Measurements from ENCODE around the gene ENDOG. TPM values are rescaled to one million over a fixed set of nuclear protein-coding genes. Genes with fewer than 3 reads are reported as not detected.
A peak's percentile ranks its signal among the peaks of the same experiment; 100 is the strongest.

Gene ENDOG
- total RNA-seq, result 57.6 and 61.8 TPM in 2 replicates

DNA sequence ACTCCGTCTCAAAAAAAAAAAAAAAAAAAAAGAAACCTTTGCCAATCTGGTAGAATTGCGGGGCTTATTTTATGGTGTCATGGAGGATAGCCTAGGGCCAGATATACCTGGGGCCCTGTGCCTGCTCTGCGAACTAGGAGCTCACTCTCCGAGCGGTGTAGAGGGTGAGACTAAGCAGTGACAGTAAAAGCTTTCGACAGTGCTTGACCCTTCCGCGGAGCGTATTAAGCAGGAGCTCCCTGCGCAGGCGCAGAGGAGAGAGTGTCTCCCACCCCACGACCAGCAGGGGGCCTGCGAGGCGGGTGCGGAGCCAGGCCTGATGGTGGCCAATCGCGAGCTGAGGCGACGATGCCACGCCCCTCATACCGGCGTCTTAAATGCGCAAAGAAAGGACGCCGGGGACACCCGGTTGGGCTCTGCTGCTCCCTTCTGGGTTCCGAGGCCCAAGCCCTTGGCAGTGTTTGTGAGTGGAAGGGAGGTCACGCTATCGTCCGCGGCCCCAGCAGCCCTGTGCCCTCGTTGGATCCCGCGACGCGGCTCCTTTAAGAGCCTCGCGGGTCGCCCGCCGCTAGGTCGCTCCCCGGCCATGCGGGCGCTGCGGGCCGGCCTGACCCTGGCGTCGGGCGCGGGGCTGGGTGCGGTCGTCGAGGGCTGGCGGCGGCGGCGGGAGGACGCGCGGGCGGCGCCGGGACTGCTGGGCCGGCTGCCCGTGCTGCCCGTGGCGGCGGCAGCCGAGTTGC lies at the start of gene ENDOG:
ENDOG (plus strand) TSS at position 402 of the 740 bp plus-strand sequence; CDS start at position 587, 185 bp downstream.
- peak; percentile 56 for DNase-seq (ENCODE audit: low read depth)
- H3K4me3 ChIP-seq (ENCODE audit: low read depth, low read length), result peak within 1 kb of the TSS; percentile 72
- TF ChIP-seq, protein P1, sequence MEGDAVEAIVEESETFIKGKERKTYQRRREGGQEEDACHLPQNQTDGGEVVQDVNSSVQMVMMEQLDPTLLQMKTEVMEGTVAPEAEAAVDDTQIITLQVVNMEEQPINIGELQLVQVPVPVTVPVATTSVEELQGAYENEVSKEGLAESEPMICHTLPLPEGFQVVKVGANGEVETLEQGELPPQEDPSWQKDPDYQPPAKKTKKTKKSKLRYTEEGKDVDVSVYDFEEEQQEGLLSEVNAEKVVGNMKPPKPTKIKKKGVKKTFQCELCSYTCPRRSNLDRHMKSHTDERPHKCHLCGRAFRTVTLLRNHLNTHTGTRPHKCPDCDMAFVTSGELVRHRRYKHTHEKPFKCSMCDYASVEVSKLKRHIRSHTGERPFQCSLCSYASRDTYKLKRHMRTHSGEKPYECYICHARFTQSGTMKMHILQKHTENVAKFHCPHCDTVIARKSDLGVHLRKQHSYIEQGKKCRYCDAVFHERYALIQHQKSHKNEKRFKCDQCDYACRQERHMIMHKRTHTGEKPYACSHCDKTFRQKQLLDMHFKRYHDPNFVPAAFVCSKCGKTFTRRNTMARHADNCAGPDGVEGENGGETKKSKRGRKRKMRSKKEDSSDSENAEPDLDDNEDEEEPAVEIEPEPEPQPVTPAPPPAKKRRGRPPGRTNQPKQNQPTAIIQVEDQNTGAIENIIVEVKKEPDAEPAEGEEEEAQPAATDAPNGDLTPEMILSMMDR (conservative IDR thresholded peaks at IDR 0.05; ENCODE audit: low read depth, low read length), result peak; percentile 91

DNA sequence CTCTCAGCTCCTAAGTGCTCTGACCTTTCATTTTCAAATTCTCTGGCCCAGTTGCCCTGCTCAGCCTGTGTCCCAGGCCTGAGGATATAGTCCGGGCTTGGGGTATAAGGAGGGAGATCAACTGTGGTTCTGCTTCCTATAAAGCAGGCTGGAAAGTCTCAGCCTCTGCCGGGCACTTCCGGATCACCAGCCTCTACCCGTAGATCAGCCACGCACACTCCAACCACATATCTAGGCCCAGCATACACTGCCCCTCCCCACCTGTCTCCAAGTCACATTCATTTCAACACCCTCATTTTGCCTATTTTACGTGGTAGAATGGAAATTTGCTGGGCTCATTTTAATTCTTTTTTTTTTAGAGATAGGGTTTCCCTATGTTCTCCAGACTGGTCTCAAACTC lies 49.7 kb upstream of the ENDOG start:
- no peak for DNase-seq (ENCODE audit: low read depth)
- H3K4me3 ChIP-seq (ENCODE audit: low read depth, low read length), result no peak overlapping the region
- TF ChIP-seq, protein P1 (conservative IDR thresholded peaks at IDR 0.05; ENCODE audit: low read depth, low read length), result no peak

DNA sequence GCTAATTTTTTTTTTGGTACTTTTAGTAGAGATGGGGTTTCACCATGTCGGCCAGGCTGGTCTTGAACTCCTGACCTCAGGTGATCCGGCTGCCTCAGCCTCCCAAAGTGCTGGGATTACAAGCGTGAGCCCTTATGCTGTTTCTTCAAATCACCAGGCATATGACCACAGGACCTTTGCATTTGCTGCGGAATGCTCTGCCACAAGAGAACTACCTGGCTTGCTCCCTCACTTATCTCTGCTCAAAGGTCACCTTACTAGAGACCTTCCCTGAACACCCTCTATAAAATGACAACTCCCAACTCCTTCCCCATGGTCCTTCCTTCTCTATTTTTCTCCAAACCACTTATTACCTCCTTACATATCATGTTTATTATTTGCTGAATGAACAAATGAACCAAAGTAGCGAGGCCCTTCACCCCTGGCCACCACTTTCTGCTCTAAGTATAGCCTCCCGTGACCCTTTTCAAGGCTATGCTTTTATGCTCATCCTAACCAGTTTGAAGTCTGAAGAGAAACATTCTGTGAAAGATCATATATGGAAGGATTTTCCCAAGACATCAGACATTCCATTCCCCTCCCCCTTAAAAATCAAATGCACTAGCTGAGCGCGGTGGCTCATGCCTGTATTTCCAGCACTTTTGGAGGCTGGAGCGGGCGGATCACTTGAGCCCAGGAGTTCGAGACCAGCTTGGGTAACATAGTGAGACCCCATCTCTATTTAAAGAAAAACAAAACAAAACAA lies 47.8 kb upstream of the ENDOG start:
- DNase-seq (ENCODE audit: low read depth), result no peak
- TF ChIP-seq, protein P1 (conservative IDR thresholded peaks at IDR 0.05; ENCODE audit: low read depth, low read length), result no peak
- peak overlapping the region; percentile 88 for H3K4me3 ChIP-seq (ENCODE audit: low read depth, low read length)

DNA sequence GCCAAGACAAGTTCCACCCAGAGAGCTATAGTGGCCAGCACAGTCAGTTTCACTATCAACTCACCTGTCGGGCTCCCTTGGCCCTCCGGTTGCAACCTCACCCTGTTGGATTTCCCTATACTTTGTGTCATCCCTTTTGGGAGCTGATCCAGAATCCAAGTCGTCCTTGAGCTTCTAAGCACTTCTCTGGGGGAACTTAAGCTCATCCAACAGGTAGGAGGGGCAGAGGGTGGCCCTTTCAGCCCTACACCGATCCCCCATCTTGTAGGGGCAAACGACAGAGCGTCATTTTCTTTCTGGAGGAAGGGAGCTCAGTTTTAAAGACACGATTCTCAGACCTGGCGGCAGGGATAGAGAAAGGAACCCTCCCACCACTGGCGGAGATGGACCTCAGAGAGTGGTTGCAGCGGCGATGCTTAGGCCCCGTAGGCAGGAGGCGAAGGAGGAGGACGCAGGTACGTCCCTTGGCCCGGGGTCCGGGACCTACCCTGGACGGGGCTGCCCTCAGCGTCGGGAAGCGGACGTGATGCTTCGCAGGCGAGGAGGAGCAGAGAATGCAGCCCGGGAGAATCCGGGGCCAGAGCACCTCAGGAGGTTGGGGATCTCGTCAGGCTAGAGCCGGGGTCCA lies 47.1 kb upstream of the ENDOG start:
- DNase-seq (ENCODE audit: low read depth), result no peak
- TF ChIP-seq, protein P1 (conservative IDR thresholded peaks at IDR 0.05; ENCODE audit: low read depth, low read length), result no peak
- H3K4me3 ChIP-seq (ENCODE audit: low read depth, low read length), result peak overlapping the region; percentile 88

DNA sequence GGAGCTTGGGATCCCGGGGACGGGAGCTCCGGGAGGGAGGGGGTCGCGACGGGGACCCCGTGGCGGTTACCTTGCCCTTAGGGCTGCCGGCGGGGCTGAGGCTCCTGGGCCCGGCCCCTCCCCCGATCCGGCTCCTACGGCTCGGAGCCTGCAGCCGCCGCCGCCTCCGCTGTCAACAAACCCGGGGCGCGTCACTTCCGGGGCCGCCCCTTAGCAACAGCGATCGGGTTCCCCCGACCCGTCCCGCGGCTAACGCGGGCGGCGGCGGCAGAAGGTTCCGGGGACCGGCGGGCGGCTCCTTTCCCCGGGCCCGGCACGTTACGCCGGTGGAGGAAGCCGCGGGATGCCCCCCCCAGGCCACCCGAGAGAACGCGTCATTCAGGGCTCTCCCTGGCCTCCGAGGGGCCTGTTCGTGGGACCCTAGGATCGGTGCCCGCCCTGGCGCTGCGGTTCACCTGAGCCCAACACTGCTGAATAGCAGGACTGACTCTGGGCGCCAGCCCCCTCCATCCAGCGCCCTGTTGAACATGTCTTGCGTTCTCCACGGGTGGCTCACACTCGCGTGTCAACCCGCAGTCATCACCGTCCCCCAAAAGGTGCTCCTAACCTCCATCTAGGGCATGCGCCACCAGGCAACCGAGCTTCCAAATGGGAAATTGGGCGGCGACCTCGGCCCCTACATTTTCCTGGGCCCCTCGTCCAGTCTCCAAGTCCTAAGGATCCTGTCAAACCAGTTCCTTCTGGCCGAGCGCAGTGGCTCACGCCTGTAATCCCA lies 46.4 kb upstream of the ENDOG start, which contains the start of gene ZER1:
ZER1 (minus strand) TSS at position 183 of the 775 bp plus-strand sequence. CDS start 16,362 bp downstream, outside the sequence.
- peak within 1 kb of the TSS; percentile 88 for H3K4me3 ChIP-seq (ENCODE audit: low read depth, low read length)
- TF ChIP-seq, protein P1 (conservative IDR thresholded peaks at IDR 0.05; ENCODE audit: low read depth, low read length), result no peak
- no peak for DNase-seq (ENCODE audit: low read depth)

DNA sequence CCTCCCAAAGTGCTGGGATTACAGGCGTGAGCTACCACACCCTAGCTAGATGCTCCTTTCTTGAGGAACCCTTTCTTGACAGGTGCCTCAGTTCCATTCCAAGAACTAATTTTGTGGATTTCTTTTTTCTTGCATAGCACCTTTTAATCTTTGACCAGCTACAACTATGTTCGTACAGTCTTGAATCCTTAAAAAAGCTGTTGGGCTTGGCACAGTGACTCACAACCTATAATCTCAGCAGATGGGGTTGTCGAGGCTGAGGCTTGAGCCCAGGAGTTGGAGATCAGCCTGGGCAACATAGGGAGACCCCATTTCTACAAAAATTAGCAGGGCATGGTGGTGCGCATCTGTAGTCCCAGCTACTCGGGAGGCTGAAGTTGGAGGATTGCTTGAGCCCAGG lies 45.3 kb upstream of the ENDOG start:
- no peak overlapping the region for H3K4me3 ChIP-seq (ENCODE audit: low read depth, low read length)
- DNase-seq (ENCODE audit: low read depth), result no peak
- TF ChIP-seq, protein P1 (conservative IDR thresholded peaks at IDR 0.05; ENCODE audit: low read depth, low read length), result no peak
